Gastroesophageal sphincter (tissue), 3 donors: ENCODE measurements around the gene SATB1.

Experiments
- EP300 ChIP-seq: sonication (generic); formaldehyde crosslinking; IDR thresholded peaks from one replicate; pipeline ENCODE4 v1.6.1; 2017; ENCODE audit warnings: antibody characterized with exemption, mild to moderate bottlenecking
- POLR2A ChIP-seq, 2 donors: fragments of 450-650 bp; IDR thresholded peaks; one replicate each; pipeline ENCODE4 v1.6.1; 2017; ENCODE audit warnings: antibody characterized with exemption in 2 of 2, mild to moderate bottlenecking in 2 of 2, moderate library complexity in 1 of 2
- POLR2AphosphoS5 ChIP-seq: sonication (generic); formaldehyde crosslinking; IDR thresholded peaks from one replicate; pipeline ENCODE4 v1.6.1; 2017; ENCODE audit warnings: antibody characterized with exemption
- TF ChIP-seq, protein P1 (sequence below), 4 experiments: fragments of 200-600 bp in 2 of 4; fragments of 450-650 bp in 2 of 4; sonication (generic) in 1 of 4; IDR thresholded peaks; one replicate each; pipeline ENCODE4 v1.5.1; 2017 to 2019; ENCODE audit warnings: antibody characterized with exemption in 4 of 4, mild to moderate bottlenecking in 2 of 4, moderate library complexity in 2 of 4

DNA sequence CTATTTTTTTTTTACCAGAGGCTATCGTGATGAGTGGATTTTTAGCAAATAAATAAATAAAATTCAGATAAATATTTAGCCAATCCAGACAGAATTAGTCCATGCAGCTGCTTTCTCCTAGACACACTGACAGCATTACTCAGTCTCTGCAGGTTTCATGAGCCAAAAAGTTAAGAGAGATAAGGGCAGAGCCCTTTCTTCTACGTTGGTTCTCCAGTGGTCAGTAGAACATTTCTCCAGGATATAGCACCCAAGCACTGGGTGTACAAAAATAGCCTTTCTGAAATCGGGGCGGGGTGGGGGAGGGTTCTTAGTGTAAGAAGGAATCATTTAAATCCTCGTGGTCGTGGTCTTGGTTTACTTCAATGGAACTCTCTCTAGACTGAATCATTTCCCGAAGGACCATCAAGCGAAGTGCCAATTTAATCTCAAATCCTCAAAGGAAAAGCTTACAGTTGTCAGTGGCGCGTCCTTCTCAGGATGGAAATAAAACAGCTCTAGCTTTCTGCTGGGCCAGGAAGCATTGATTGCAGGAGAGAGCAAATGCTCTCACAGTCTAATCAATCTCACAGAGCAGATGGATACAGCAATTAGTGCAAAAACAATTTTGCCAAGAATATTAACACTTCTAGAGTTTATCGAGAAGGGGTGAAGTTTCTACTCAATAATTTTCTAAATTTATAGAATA is 86.2 kb downstream of the SATB1 start:
- TF ChIP-seq POLR2AphosphoS5 = no peak
- TF ChIP-seq, protein P1, sequence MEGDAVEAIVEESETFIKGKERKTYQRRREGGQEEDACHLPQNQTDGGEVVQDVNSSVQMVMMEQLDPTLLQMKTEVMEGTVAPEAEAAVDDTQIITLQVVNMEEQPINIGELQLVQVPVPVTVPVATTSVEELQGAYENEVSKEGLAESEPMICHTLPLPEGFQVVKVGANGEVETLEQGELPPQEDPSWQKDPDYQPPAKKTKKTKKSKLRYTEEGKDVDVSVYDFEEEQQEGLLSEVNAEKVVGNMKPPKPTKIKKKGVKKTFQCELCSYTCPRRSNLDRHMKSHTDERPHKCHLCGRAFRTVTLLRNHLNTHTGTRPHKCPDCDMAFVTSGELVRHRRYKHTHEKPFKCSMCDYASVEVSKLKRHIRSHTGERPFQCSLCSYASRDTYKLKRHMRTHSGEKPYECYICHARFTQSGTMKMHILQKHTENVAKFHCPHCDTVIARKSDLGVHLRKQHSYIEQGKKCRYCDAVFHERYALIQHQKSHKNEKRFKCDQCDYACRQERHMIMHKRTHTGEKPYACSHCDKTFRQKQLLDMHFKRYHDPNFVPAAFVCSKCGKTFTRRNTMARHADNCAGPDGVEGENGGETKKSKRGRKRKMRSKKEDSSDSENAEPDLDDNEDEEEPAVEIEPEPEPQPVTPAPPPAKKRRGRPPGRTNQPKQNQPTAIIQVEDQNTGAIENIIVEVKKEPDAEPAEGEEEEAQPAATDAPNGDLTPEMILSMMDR (IDR thresholded peaks at IDR 0.05) = no peak
- TF ChIP-seq EP300 = no peak
- TF ChIP-seq POLR2A (IDR thresholded peaks at IDR 0.05) = no peak
